ENCODE measurements around the gene XAGE1A. TPM values are rescaled to one million over a fixed set of nuclear protein-coding genes. Genes with fewer than 3 reads are reported as not detected.
"Not testable (repeated sequence)": the region's sequence is repeated elsewhere in the genome, so short reads cannot be mapped to it uniquely, and the experiment has no call there.

The XAGE1A gene
- total RNA-seq, 1 donor from 2014 or later = not detected

DNA sequence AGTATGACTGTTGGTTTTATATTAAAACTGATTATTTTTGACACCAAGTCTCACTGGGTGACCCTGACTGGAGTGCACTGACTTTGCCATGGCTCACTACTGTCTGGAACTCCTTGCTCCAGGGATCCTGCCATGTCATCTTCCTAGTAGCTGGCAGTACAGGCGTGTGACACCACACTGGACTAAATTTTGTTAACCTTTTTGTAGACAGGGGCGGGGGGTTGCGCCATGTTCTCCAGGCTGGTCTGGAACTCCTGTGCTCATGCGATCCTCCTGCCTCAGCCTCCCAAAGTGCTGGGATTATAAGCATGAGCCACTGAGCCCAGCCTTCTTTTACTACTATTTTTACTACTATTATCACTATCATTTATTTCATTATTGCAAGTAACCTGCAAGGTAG is 8.9 kb downstream of the XAGE1A start:
- H3K4me3 ChIP-seq (ENCODE audit: insufficient read depth, low read depth, low read length) = no peak overlapping the region
- FAIRE-seq = peak; percentile 34

DNA sequence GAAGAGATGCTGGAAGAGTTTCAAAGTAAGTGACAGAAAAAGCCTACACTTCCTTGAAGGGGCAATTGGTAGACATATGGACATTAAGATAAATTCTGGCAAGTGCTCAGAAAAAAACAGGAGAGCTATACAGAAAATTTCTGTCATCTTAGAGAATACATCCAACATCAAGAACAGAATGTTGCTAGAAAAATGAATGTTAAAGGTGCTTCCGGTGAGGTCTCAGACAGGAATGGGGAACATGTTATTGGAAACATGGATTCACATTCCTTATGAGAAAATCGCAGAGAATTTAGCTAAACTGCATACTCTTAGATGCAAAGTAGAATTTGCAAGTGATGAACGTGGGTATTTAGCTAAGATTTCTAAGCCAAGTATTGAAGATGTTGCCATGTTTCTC is 11.7 kb downstream of the XAGE1A start:
- Histone ChIP-seq H3K9me3 (ENCODE audit: insufficient read depth, low read depth, low read length) (no peaks in the 10 kb centered on the region), H3K4me3 (ENCODE audit: insufficient read depth, low read depth, low read length) (no peak overlapping the region), H4K20me1 (ENCODE audit: insufficient read depth, low read length) (no peaks in the 10 kb centered on the region), H3K36me3 (ENCODE audit: insufficient read depth, low read length) (no peaks in the 10 kb centered on the region), H3K4me2 (ENCODE audit: low read length) (no peak overlapping the region), H3K4me1 (ENCODE audit: insufficient read depth, low read length) (no peaks in the 10 kb centered on the region), H3K27ac (ENCODE audit: low read depth, low read length) (no peak overlapping the region), H2AFZ (ENCODE audit: low read depth, low read length) (no peak overlapping the region), H3K27me3 (ENCODE audit: insufficient read depth, low read length) (no peaks in the 10 kb centered on the region), H3K79me2 (ENCODE audit: insufficient read depth, low read length) (no peaks in the 10 kb centered on the region), H3K9ac (ENCODE audit: low read length) (no peak overlapping the region)
- H3K27ac Mint-ChIP-seq (ENCODE audit: unreplicated experiment) = no peak overlapping the region
- no peak for DNase-seq (ENCODE audit: low read depth)
- TF ChIP-seq, protein P1, sequence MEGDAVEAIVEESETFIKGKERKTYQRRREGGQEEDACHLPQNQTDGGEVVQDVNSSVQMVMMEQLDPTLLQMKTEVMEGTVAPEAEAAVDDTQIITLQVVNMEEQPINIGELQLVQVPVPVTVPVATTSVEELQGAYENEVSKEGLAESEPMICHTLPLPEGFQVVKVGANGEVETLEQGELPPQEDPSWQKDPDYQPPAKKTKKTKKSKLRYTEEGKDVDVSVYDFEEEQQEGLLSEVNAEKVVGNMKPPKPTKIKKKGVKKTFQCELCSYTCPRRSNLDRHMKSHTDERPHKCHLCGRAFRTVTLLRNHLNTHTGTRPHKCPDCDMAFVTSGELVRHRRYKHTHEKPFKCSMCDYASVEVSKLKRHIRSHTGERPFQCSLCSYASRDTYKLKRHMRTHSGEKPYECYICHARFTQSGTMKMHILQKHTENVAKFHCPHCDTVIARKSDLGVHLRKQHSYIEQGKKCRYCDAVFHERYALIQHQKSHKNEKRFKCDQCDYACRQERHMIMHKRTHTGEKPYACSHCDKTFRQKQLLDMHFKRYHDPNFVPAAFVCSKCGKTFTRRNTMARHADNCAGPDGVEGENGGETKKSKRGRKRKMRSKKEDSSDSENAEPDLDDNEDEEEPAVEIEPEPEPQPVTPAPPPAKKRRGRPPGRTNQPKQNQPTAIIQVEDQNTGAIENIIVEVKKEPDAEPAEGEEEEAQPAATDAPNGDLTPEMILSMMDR (IDR thresholded peaks at IDR 0.05; ENCODE audit: insufficient read depth, low read depth, low read length) = no peak
- no peak for TF ChIP-seq EZH2 (IDR thresholded peaks at IDR 0.05; ENCODE audit: insufficient read depth, low read length)
- peaks cover 3% of the 10 kb centered on the region for H3K9me3 Mint-ChIP-seq (ENCODE audit: unreplicated experiment)
- peaks cover 14% of the 10 kb centered on the region for H3K27me3 Mint-ChIP-seq (ENCODE audit: low read depth, unreplicated experiment)
- no peak overlapping the region for H3K4me3 Mint-ChIP-seq (ENCODE audit: unreplicated experiment)
- peak; percentile 70 for FAIRE-seq
- H3K4me1 Mint-ChIP-seq (ENCODE audit: low read depth, unreplicated experiment) = no peaks in the 10 kb centered on the region
- H3K36me3 Mint-ChIP-seq (ENCODE audit: low read depth, unreplicated experiment) = no peaks in the 10 kb centered on the region

More for the DNA sequence above, 8.9 kb downstream of the XAGE1A start:
- Mint-ChIP-seq H3K36me3 (ENCODE audit: low read depth, unreplicated experiment) (no peaks in the 10 kb centered on the region), H3K27me3 (ENCODE audit: low read depth, unreplicated experiment) (peaks cover 14% of the 10 kb centered on the region), H3K9me3 (ENCODE audit: unreplicated experiment) (peaks cover 3% of the 10 kb centered on the region), H3K4me3 (ENCODE audit: unreplicated experiment) (no peak overlapping the region), H3K4me1 (ENCODE audit: low read depth, unreplicated experiment) (no peaks in the 10 kb centered on the region), H3K27ac (ENCODE audit: unreplicated experiment) (no peak overlapping the region)
- Histone ChIP-seq H3K4me1 (ENCODE audit: insufficient read depth, low read length) (no peaks in the 10 kb centered on the region), H3K9ac (ENCODE audit: low read length) (no peak overlapping the region), H4K20me1 (ENCODE audit: insufficient read depth, low read length) (no peaks in the 10 kb centered on the region), H3K9me3 (ENCODE audit: insufficient read depth, low read depth, low read length) (no peaks in the 10 kb centered on the region), H3K27me3 (ENCODE audit: insufficient read depth, low read length) (no peaks in the 10 kb centered on the region), H3K36me3 (ENCODE audit: insufficient read depth, low read length) (no peaks in the 10 kb centered on the region), H2AFZ (ENCODE audit: low read depth, low read length) (no peak overlapping the region), H3K4me2 (ENCODE audit: low read length) (no peak overlapping the region), H3K27ac (ENCODE audit: low read depth, low read length) (no peak overlapping the region), H3K79me2 (ENCODE audit: insufficient read depth, low read length) (no peaks in the 10 kb centered on the region)
- no peak for DNase-seq (ENCODE audit: low read depth)
- TF ChIP-seq, protein P1 (IDR thresholded peaks at IDR 0.05; ENCODE audit: insufficient read depth, low read depth, low read length) = no peak
- no peak for TF ChIP-seq EZH2 (IDR thresholded peaks at IDR 0.05; ENCODE audit: insufficient read depth, low read length)

DNA sequence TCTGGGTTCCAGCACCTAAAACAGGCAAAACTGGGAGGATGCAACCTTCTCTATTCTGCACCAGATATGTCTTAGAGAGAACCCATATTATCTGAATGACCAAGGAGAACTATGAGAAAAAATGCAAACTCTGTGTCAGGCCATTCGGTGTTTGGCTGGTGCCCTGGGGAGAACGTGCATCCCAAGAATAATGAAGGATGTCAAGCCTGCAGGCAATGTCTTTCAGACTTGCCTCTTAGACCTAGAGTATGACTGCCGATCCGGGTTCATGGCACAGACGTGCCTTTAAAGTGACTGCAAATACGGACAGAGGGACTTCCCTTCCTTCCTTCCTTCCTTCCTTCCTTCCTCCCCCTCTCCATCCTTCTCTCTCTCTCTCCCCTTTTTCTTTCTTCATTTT is 14.3 kb downstream of the XAGE1A start:
- no peaks in the 10 kb centered on the region for H3K9me3 ChIP-seq (ENCODE audit: insufficient read depth, low read depth, low read length)
- H3K4me3 Mint-ChIP-seq (ENCODE audit: unreplicated experiment) = no peak overlapping the region
- TF ChIP-seq, protein P1 (IDR thresholded peaks at IDR 0.05; ENCODE audit: insufficient read depth, low read depth, low read length) = no peak
- TF ChIP-seq EZH2 (IDR thresholded peaks at IDR 0.05; ENCODE audit: insufficient read depth, low read length) = no peak

DNA sequence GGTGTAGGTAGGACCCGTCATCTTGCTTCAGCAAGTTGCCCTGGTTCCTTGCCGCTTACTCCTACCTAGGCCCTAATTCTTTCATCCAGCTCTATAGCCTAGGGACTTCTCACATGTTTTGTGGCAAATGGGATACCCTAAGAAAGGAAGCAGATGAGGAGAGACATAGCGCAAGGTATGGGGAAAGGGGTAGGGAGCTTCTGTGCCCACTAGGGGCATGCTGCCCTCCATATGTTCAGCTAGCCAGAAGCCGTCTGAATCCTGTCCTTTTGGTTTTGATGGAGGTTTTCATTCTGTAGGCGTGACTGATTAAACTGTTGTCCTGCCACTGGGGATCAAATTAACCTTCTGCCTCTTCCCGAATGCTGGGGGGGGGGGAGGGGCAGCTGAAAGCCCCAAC is 15.5 kb downstream of the XAGE1A start:
- H3K4me1 Mint-ChIP-seq (ENCODE audit: low read depth, unreplicated experiment); H3K9me3 ChIP-seq (ENCODE audit: insufficient read depth, low read depth, low read length); H3K27me3 ChIP-seq (ENCODE audit: insufficient read depth, low read length); H4K20me1 ChIP-seq (ENCODE audit: insufficient read depth, low read length); H3K79me2 ChIP-seq (ENCODE audit: insufficient read depth, low read length); H3K9ac ChIP-seq (ENCODE audit: low read length); H3K27ac ChIP-seq (ENCODE audit: low read depth, low read length); H3K36me3 Mint-ChIP-seq (ENCODE audit: low read depth, unreplicated experiment); H3K4me1 ChIP-seq (ENCODE audit: insufficient read depth, low read length); FAIRE-seq; H3K27me3 Mint-ChIP-seq (ENCODE audit: low read depth, unreplicated experiment); H3K9me3 Mint-ChIP-seq (ENCODE audit: unreplicated experiment); H3K4me3 Mint-ChIP-seq (ENCODE audit: unreplicated experiment); H3K4me3 ChIP-seq (ENCODE audit: insufficient read depth, low read depth, low read length); H3K27ac Mint-ChIP-seq (ENCODE audit: unreplicated experiment); DNase-seq (ENCODE audit: low read depth); H2AFZ ChIP-seq (ENCODE audit: low read depth, low read length); H3K36me3 ChIP-seq (ENCODE audit: insufficient read depth, low read length); H3K4me2 ChIP-seq (ENCODE audit: low read length): not testable (repeated sequence)

More for the DNA sequence above, 14.3 kb downstream of the XAGE1A start:
- Histone ChIP-seq H3K4me3 (ENCODE audit: insufficient read depth, low read depth, low read length) (no peak overlapping the region), H3K4me1 (ENCODE audit: insufficient read depth, low read length) (no peaks in the 10 kb centered on the region), H3K9ac (ENCODE audit: low read length) (no peak overlapping the region), H3K27me3 (ENCODE audit: insufficient read depth, low read length) (no peaks in the 10 kb centered on the region), H2AFZ (ENCODE audit: low read depth, low read length) (no peak overlapping the region), H3K79me2 (ENCODE audit: insufficient read depth, low read length) (no peaks in the 10 kb centered on the region), H3K27ac (ENCODE audit: low read depth, low read length) (no peak overlapping the region), H3K4me2 (ENCODE audit: low read length) (no peak overlapping the region), H3K36me3 (ENCODE audit: insufficient read depth, low read length) (no peaks in the 10 kb centered on the region), H4K20me1 (ENCODE audit: insufficient read depth, low read length) (no peaks in the 10 kb centered on the region)
- H3K27me3 Mint-ChIP-seq (ENCODE audit: low read depth, unreplicated experiment) = peaks cover 7% of the 10 kb centered on the region
- H3K9me3 Mint-ChIP-seq (ENCODE audit: unreplicated experiment) = peaks cover 3% of the 10 kb centered on the region
- FAIRE-seq (no peak), DNase-seq (ENCODE audit: low read depth) (no peak)
- no peaks in the 10 kb centered on the region for H3K36me3 Mint-ChIP-seq (ENCODE audit: low read depth, unreplicated experiment)
- H3K4me1 Mint-ChIP-seq (ENCODE audit: low read depth, unreplicated experiment) = no peaks in the 10 kb centered on the region
- no peak overlapping the region for H3K27ac Mint-ChIP-seq (ENCODE audit: unreplicated experiment)
